ENCODE measurements around the gene TMEM169. TPM values are rescaled to one million over a fixed set of nuclear protein-coding genes. Genes with fewer than 3 reads are reported as not detected.

TMEM169 gene
- total and polyA plus RNA-seq, 2 donors (not counting 1 experiment from before 2014, with no cell fraction given): 0.28 to 0.84 TPM

DNA sequence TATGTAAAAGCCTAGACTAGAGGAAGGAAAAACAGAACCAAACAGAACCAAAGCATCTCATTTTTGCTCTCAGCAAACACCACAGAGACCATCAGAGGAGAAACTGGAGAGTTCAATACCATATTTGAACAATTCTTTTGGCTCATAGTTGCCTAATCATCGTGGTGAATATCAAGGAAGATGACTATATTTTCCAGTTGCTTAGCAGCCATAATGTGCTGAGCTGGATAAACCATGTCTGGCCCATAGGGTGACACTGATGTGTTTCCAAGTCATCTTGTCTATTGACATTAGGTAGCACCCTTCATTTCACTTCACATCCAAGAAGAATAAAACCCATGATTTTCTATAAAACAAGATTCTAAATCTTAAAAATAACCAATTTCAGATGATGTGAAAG lies 21.5 kb downstream of the TMEM169 start:
- H2AFZ ChIP-seq (ENCODE audit: insufficient read depth, low read depth, low read length, poor library complexity, severe bottlenecking): no peak overlapping the region
- H3K27ac ChIP-seq (ENCODE audit: low read length in 2 of 2): no peak overlapping the region
- H3K27me3 Mint-ChIP-seq: no peaks in the 10 kb centered on the region
- no peaks in the 10 kb centered on the region for H3K27me3 ChIP-seq (replicated peaks in 1 of 4; ENCODE audit: control extremely low read depth in 1 of 4, control insufficient read depth in 3 of 4, insufficient read depth in 4 of 4, low read length in 3 of 4)
- H3K4me1 ChIP-seq (ENCODE audit: control insufficient read depth in 2 of 2, insufficient read depth in 2 of 2, low read length in 2 of 2): no peaks in the 10 kb centered on the region
- ChIA-PET POLR2A (no interaction called here), CTCF (no interaction called here)
- no peak overlapping the region for H3K4me3 ChIP-seq (ENCODE audit: control extremely low read depth in 1 of 5, extremely low read depth in 1 of 5, insufficient read depth in 1 of 5, low read depth in 2 of 5, low read length in 4 of 5)
- no CpG with 5 or more reads among the region's 1 CpG for WGBS (ENCODE audit: insufficient coverage)
- no peak overlapping the region for H3K27ac Mint-ChIP-seq
- no peaks in the 10 kb centered on the region for H3K9me3 Mint-ChIP-seq (ENCODE audit: insufficient read depth)
- peaks cover 5% of the 10 kb centered on the region for H3K79me2 ChIP-seq (ENCODE audit: control insufficient read depth, insufficient read depth, low read length)
- H3K9me3 ChIP-seq (ENCODE audit: control extremely low read depth in 1 of 3, control insufficient read depth in 2 of 3, insufficient read depth in 1 of 3, low read length in 2 of 3): no peaks in the 10 kb centered on the region
- no peak for TF ChIP-seq EZH2 (IDR thresholded peaks at IDR 0.05; ENCODE audit: borderline replicate concordance, insufficient read depth, low read depth, low read length, poor library complexity, severe bottlenecking)
- TF ChIP-seq, protein P1, sequence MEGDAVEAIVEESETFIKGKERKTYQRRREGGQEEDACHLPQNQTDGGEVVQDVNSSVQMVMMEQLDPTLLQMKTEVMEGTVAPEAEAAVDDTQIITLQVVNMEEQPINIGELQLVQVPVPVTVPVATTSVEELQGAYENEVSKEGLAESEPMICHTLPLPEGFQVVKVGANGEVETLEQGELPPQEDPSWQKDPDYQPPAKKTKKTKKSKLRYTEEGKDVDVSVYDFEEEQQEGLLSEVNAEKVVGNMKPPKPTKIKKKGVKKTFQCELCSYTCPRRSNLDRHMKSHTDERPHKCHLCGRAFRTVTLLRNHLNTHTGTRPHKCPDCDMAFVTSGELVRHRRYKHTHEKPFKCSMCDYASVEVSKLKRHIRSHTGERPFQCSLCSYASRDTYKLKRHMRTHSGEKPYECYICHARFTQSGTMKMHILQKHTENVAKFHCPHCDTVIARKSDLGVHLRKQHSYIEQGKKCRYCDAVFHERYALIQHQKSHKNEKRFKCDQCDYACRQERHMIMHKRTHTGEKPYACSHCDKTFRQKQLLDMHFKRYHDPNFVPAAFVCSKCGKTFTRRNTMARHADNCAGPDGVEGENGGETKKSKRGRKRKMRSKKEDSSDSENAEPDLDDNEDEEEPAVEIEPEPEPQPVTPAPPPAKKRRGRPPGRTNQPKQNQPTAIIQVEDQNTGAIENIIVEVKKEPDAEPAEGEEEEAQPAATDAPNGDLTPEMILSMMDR (IDR thresholded peaks at IDR 0.05): no peak
- H4K20me1 ChIP-seq (ENCODE audit: control insufficient read depth, insufficient read depth, low read length, poor library complexity, severe bottlenecking): no peaks in the 10 kb centered on the region
- peaks cover 0 to 8% of the 10 kb centered on the region in 2 experiments for H3K36me3 ChIP-seq (replicated peaks in 1 of 2; ENCODE audit: control extremely low read depth in 1 of 2, control insufficient read depth in 1 of 2, extremely low read depth in 1 of 2, insufficient read depth in 2 of 2, low read length in 1 of 2)
- DNase-seq (no peak), ATAC-seq (ENCODE audit: low read depth) (no peak)
- H3K9ac ChIP-seq (ENCODE audit: low read length): no peak overlapping the region
- intact Hi-C loops (cut with micrococcal nuclease): no loop called here
- no peak overlapping the region for H3K4me2 ChIP-seq (replicated peaks; ENCODE audit: low read depth, low read length, poor library complexity, severe bottlenecking)
- H3K4me3 Mint-ChIP-seq: no peak overlapping the region
- H3K4me1 Mint-ChIP-seq: no peaks in the 10 kb centered on the region

DNA sequence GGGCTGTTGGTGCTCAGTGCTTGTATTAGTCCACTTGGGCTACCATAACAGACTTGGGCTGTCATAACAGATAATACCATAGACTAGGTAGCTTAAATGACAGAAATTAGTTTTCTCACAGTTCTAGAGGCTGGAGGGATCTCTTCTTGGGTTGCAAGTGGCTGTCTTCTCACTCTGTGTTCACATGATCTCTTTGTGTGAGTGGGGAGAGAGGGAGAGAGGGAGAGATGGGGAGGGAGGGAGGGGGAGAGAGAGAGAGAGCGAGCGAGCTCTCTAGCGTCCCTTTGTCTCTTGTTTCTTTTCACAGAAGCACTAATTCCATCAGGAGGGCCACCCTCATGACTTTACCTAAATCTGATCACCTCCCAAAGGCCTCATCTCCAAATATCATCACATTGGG lies 23.0 kb downstream of the TMEM169 start:
- Histone ChIP-seq H3K9ac (ENCODE audit: low read length) (no peak overlapping the region), H2AFZ (ENCODE audit: insufficient read depth, low read depth, low read length, poor library complexity, severe bottlenecking) (no peak overlapping the region), H3K4me2 (replicated peaks; ENCODE audit: low read depth, low read length, poor library complexity, severe bottlenecking) (no peak overlapping the region), H3K27me3 (replicated peaks in 1 of 4; ENCODE audit: control extremely low read depth in 1 of 4, control insufficient read depth in 3 of 4, insufficient read depth in 4 of 4, low read length in 3 of 4) (no peaks in the 10 kb centered on the region), H3K9me3 (ENCODE audit: control extremely low read depth in 1 of 3, control insufficient read depth in 2 of 3, insufficient read depth in 1 of 3, low read length in 2 of 3) (no peaks in the 10 kb centered on the region), H3K4me3 (ENCODE audit: control extremely low read depth in 1 of 5, extremely low read depth in 1 of 5, insufficient read depth in 1 of 5, low read depth in 2 of 5, low read length in 4 of 5) (no peak overlapping the region), H3K36me3 (replicated peaks in 1 of 2; ENCODE audit: control extremely low read depth in 1 of 2, control insufficient read depth in 1 of 2, extremely low read depth in 1 of 2, insufficient read depth in 2 of 2, low read length in 1 of 2) (peaks cover 0 to 8% of the 10 kb centered on the region in 2 experiments), H3K79me2 (ENCODE audit: control insufficient read depth, insufficient read depth, low read length) (peaks cover 6% of the 10 kb centered on the region), H3K4me1 (ENCODE audit: control insufficient read depth in 2 of 2, insufficient read depth in 2 of 2, low read length in 2 of 2) (peaks cover 4% of the 10 kb centered on the region in 2 donors), H4K20me1 (ENCODE audit: control insufficient read depth, insufficient read depth, low read length, poor library complexity, severe bottlenecking) (no peaks in the 10 kb centered on the region), H3K27ac (ENCODE audit: low read length in 2 of 2) (no peak overlapping the region)
- no peak overlapping the region for H3K4me3 Mint-ChIP-seq
- CTCF ChIA-PET: no interaction called here
- DNase-seq: no peak
- H3K4me1 Mint-ChIP-seq: peaks cover 10% of the 10 kb centered on the region
- no peak for ATAC-seq (ENCODE audit: low read depth)
- intact Hi-C loops (cut with micrococcal nuclease): no loop called here
- H3K27ac Mint-ChIP-seq: no peak overlapping the region
- no peaks in the 10 kb centered on the region for H3K9me3 Mint-ChIP-seq (ENCODE audit: insufficient read depth)
- no CpG with 5 or more reads among the region's 3 CpGs for WGBS (ENCODE audit: insufficient coverage)
- H3K27me3 Mint-ChIP-seq: peaks cover 3% of the 10 kb centered on the region
- TF ChIP-seq, protein P1 (IDR thresholded peaks at IDR 0.05): no peak
- no peak for TF ChIP-seq EZH2 (IDR thresholded peaks at IDR 0.05; ENCODE audit: borderline replicate concordance, insufficient read depth, low read depth, low read length, poor library complexity, severe bottlenecking)
- POLR2A ChIA-PET: no interaction called here
